ENCODE measurements around the gene PTCH1. TPM values are rescaled to one million over a fixed set of nuclear protein-coding genes. Genes with fewer than 3 reads are reported as not detected.

Gene PTCH1
- 4.2 and 6.5 TPM in 2 replicates for polyA plus RNA-seq

GRCh38 chr9:95516734-95517558 lies at the start of gene PTCH1:
Gene PTCH1 (minus strand): TSS chr9:95516971.

Other genes with a start within 250 kb of the PTCH1 start
- gene FANCC, start 199.3 kb downstream of the PTCH1 start, polyA plus RNA-seq: 1.1 and 2.3 TPM in 2 replicates